Measurements from ENCODE around the gene CDC7. TPM values are rescaled to one million over a fixed set of nuclear protein-coding genes. Genes with fewer than 3 reads are reported as not detected.

The CDC7 gene
- total and polyA plus RNA-seq, 2 experiments from 2014 or later, result 4.7 to 5.4 TPM

GRCh38 chr1:91503975-91504530 is 3.4 kb downstream of the CDC7 start:
- DNase-seq (ENCODE audit: low read depth in 1 of 2, low spot score in 1 of 2), result no peak
- TF ChIP-seq CTCF (IDR thresholded peaks at IDR 0.05; ENCODE audit: low read depth, low read length), result no peak
- Histone ChIP-seq H3K9me3 (ENCODE audit: low read depth) (no peaks in the 10 kb centered on the region), H3K4me3 (no peak overlapping the region), H3K36me3 (no peaks in the 10 kb centered on the region), H3K27me3 (no peaks in the 10 kb centered on the region), H3K4me1 (ENCODE audit: low read depth) (peaks cover 4% of the 10 kb centered on the region), H3K27ac (no peak overlapping the region)

GRCh38 chr1:91505086-91505485 is 4.4 kb downstream of the CDC7 start:
- peaks cover 4% of the 10 kb centered on the region for H3K4me1 ChIP-seq (ENCODE audit: low read depth)
- no peak for DNase-seq (ENCODE audit: low read depth in 1 of 2, low spot score in 1 of 2)
- no peaks in the 10 kb centered on the region for H3K9me3 ChIP-seq (ENCODE audit: low read depth)
- H3K27me3 ChIP-seq, result no peaks in the 10 kb centered on the region
- H3K36me3 ChIP-seq, result no peaks in the 10 kb centered on the region
- no peak overlapping the region for H3K4me3 ChIP-seq
- TF ChIP-seq CTCF (IDR thresholded peaks at IDR 0.05; ENCODE audit: low read depth, low read length), result no peak
- H3K27ac ChIP-seq, result no peak overlapping the region

GRCh38 chr1:91506071-91506470 is 5.4 kb downstream of the CDC7 start:
- Histone ChIP-seq H3K4me3 (no peak overlapping the region), H3K36me3 (no peaks in the 10 kb centered on the region), H3K27me3 (no peaks in the 10 kb centered on the region), H3K4me1 (ENCODE audit: low read depth) (peaks cover 4% of the 10 kb centered on the region), H3K9me3 (ENCODE audit: low read depth) (no peaks in the 10 kb centered on the region), H3K27ac (no peak overlapping the region)
- no peak for TF ChIP-seq CTCF (IDR thresholded peaks at IDR 0.05; ENCODE audit: low read depth, low read length)
- no peak for DNase-seq (ENCODE audit: low read depth in 1 of 2, low spot score in 1 of 2)

GRCh38 chr1:91507328-91507727 is 6.7 kb downstream of the CDC7 start:
- H3K27me3 ChIP-seq, result no peaks in the 10 kb centered on the region
- H3K36me3 ChIP-seq, result no peaks in the 10 kb centered on the region
- H3K4me3 ChIP-seq, result no peak overlapping the region
- peaks cover 4% of the 10 kb centered on the region for H3K4me1 ChIP-seq (ENCODE audit: low read depth)
- no peak overlapping the region for H3K27ac ChIP-seq
- no peak for TF ChIP-seq CTCF (IDR thresholded peaks at IDR 0.05; ENCODE audit: low read depth, low read length)
- peak in 1 of 2 donors; percentile 21 for DNase-seq (ENCODE audit: low read depth in 1 of 2, low spot score in 1 of 2)
- H3K9me3 ChIP-seq (ENCODE audit: low read depth), result no peaks in the 10 kb centered on the region

GRCh38 chr1:91510754-91511153 is 10.1 kb downstream of the CDC7 start:
- Histone ChIP-seq H3K9me3 (ENCODE audit: low read depth) (no peaks in the 10 kb centered on the region), H3K4me1 (ENCODE audit: low read depth) (no peaks in the 10 kb centered on the region), H3K36me3 (no peaks in the 10 kb centered on the region), H3K27ac (no peak overlapping the region), H3K4me3 (no peak overlapping the region), H3K27me3 (no peaks in the 10 kb centered on the region)
- DNase-seq (ENCODE audit: low read depth in 1 of 2, low spot score in 1 of 2), result no peak
- TF ChIP-seq CTCF (IDR thresholded peaks at IDR 0.05; ENCODE audit: low read depth, low read length), result no peak

All from cardiac muscle cell (in vitro differentiated cells and primary cell).